Activated naive CD8-positive, alpha-beta T cell treated with anti-CD3 and anti-CD28 coated beads for 36 hours (primary cell): ENCODE data around the gene RABL6. TPM values are rescaled to one million over a fixed set of nuclear protein-coding genes. Genes with fewer than 3 reads are reported as not detected.

Experiments used
- DNase-seq: peaks from one replicate; pipeline ENCODE4 v3.0.0; 2021
- H3K27ac Mint-ChIP-seq: one replicate; pipeline ENCODE4 v1.8.0; 2022; ENCODE audit warnings: mild to moderate bottlenecking, moderate library complexity, mixed read lengths
- H3K27me3 Mint-ChIP-seq: one replicate; pipeline ENCODE4 v1.8.0; 2022; ENCODE audit warnings: mild to moderate bottlenecking, mixed read lengths
- H3K36me3 Mint-ChIP-seq: one replicate; pipeline ENCODE4 v1.8.0; 2021; ENCODE audit warnings: mild to moderate bottlenecking, mixed read lengths
- H3K4me1 Mint-ChIP-seq: one replicate; pipeline ENCODE4 v1.8.0; 2021; ENCODE audit warnings: mixed read lengths
- H3K4me3 Mint-ChIP-seq: one replicate; pipeline ENCODE4 v1.8.0; 2022; ENCODE audit warnings: mild to moderate bottlenecking, moderate library complexity, mixed read lengths
- H3K9me3 Mint-ChIP-seq: one replicate; pipeline ENCODE4 v1.8.0; 2022; ENCODE audit warnings: mixed read lengths
- total RNA-seq, 2 experiments: library from RNA; stranded (reverse); gene quantifications; one replicate each; pipeline ENCODE4 v1.2.3, GENCODE V29; 2021

RABL6 gene
- total RNA-seq, 2 experiments from 2014 or later = 87.0 to 88.3 TPM

- no peak overlapping the region for H3K27ac Mint-ChIP-seq
- peaks cover 15% of the 10 kb centered on the region for H3K36me3 Mint-ChIP-seq
- no peak for DNase-seq
- H3K9me3 Mint-ChIP-seq = no peaks in the 10 kb centered on the region
- H3K4me1 Mint-ChIP-seq = peaks cover 26% of the 10 kb centered on the region
- no peak overlapping the region for H3K4me3 Mint-ChIP-seq
- no peaks in the 10 kb centered on the region for H3K27me3 Mint-ChIP-seq
Observed at GRCh38 chr9:136888454-136888853, 80.7 kb downstream of the RABL6 start.

GRCh38 chr9:136889858-136890257 is 82.1 kb downstream of the RABL6 start:
- H3K4me3 Mint-ChIP-seq = no peak overlapping the region
- peaks cover 21% of the 10 kb centered on the region for H3K36me3 Mint-ChIP-seq
- H3K27me3 Mint-ChIP-seq = no peaks in the 10 kb centered on the region
- no peak for DNase-seq
- H3K4me1 Mint-ChIP-seq = peaks cover 25% of the 10 kb centered on the region
- H3K9me3 Mint-ChIP-seq = no peaks in the 10 kb centered on the region
- no peak overlapping the region for H3K27ac Mint-ChIP-seq

- peaks cover 14% of the 10 kb centered on the region for H3K36me3 Mint-ChIP-seq
- H3K27ac Mint-ChIP-seq = no peak overlapping the region
- H3K9me3 Mint-ChIP-seq = no peaks in the 10 kb centered on the region
- no peak overlapping the region for H3K4me3 Mint-ChIP-seq
- DNase-seq = no peak
- no peaks in the 10 kb centered on the region for H3K27me3 Mint-ChIP-seq
- H3K4me1 Mint-ChIP-seq = peaks cover 19% of the 10 kb centered on the region
Observed at GRCh38 chr9:136890661-136891060, 82.9 kb downstream of the RABL6 start.

Other genes starting within 250 kb of the RABL6 start
- 1 to 10 TPM in 1 of 2 experiments, under 1 TPM in 1; 0.94 to 1.2 TPM for gene EGFL7, start 145.0 kb upstream of the RABL6 start, total RNA-seq
- 10 to 100 TPM; 14.6 to 16.1 TPM for gene AGPAT2, start 120.5 kb upstream of the RABL6 start, total RNA-seq
- gene DIPK1B, start 95.4 kb upstream of the RABL6 start, total RNA-seq = under 1 TPM in 1 of 2 experiments, not detected in 1; 0.10 TPM
- gene LCN10, start 65.0 kb upstream of the RABL6 start, total RNA-seq = 1 to 10 TPM; 5.4 to 6.1 TPM
- not detected for gene LCN6, start 59.4 kb upstream of the RABL6 start, total RNA-seq
- not detected for gene LCN8, start 49.7 kb upstream of the RABL6 start, total RNA-seq
- not detected for gene LCN15, start 43.4 kb upstream of the RABL6 start, total RNA-seq
- gene TMEM141, start 16.6 kb upstream of the RABL6 start, total RNA-seq = 10 to 100 TPM; 49.3 to 49.6 TPM
- gene CCDC183, start 11.6 kb upstream of the RABL6 start, total RNA-seq = under 1 TPM in 1 of 2 experiments, not detected in 1; 0.43 TPM
- gene AJM1, start 34.5 kb downstream of the RABL6 start, total RNA-seq = 1 to 10 TPM; 2.8 to 3.1 TPM
- gene PHPT1, start 41.5 kb downstream of the RABL6 start, total RNA-seq = 10 to 100 TPM; 93.0 to 97.8 TPM
- 10 to 100 TPM; 10.9 to 12.6 TPM for gene MAMDC4, start 44.4 kb downstream of the RABL6 start, total RNA-seq
- 100 to 1,000 TPM; 276 to 284 TPM for gene EDF1, start 58.4 kb downstream of the RABL6 start, total RNA-seq
- gene TRAF2, start 78.6 kb downstream of the RABL6 start, total RNA-seq = 10 to 100 TPM; 38.8 to 45.8 TPM
- gene FBXW5, start 136.8 kb downstream of the RABL6 start, total RNA-seq = 10 to 100 TPM; 55.6 to 59.3 TPM
- gene C8G, start 137.3 kb downstream of the RABL6 start, total RNA-seq = under 1 TPM in 1 of 2 experiments, not detected in 1; 0.90 TPM
- 1 to 10 TPM in 1 of 2 experiments, under 1 TPM in 1; 0.84 to 1.2 TPM for gene LCN12, start 144.3 kb downstream of the RABL6 start, total RNA-seq
- gene PTGDS, start 169.6 kb downstream of the RABL6 start, total RNA-seq = not detected
- not detected for gene LCNL1, start 175.0 kb downstream of the RABL6 start, total RNA-seq
- gene PAXX, start 184.5 kb downstream of the RABL6 start, total RNA-seq = 10 to 100 TPM; 57.2 to 60.1 TPM
- not detected for gene CLIC3, start 188.6 kb downstream of the RABL6 start, total RNA-seq
- 1 to 10 TPM; 4.2 to 4.9 TPM for gene ABCA2, start 220.3 kb downstream of the RABL6 start, total RNA-seq
- gene FUT7, start 224.1 kb downstream of the RABL6 start, total RNA-seq = not detected
- gene NPDC1, start 238.2 kb downstream of the RABL6 start, total RNA-seq = 10 to 100 TPM; 13.2 to 13.5 TPM
- gene ENTPD2, start 246.1 kb downstream of the RABL6 start, total RNA-seq = not detected